Nucleus accumbens (tissue), 56 donors: ENCODE data around the gene PSMA2.
A peak's percentile ranks its signal among the peaks of the same experiment; 100 is the strongest.
"Not testable (repeated sequence)": the region's sequence is repeated elsewhere in the genome, so short reads cannot be mapped to it uniquely, and the experiment has no call there.

ENCODE experiments used
- DNase-seq, 56 donors: peaks; one replicate each; lab custom pipeline; 2025; lab: John Stamatoyannopoulos, UW

PSMA2 gene

GRCh38 chr7:42910306-42910705 is 21.7 kb downstream of the PSMA2 start:
- DNase-seq = peak in 39 of 56 donors; percentile 2 to 73 (median 22)

DNA sequence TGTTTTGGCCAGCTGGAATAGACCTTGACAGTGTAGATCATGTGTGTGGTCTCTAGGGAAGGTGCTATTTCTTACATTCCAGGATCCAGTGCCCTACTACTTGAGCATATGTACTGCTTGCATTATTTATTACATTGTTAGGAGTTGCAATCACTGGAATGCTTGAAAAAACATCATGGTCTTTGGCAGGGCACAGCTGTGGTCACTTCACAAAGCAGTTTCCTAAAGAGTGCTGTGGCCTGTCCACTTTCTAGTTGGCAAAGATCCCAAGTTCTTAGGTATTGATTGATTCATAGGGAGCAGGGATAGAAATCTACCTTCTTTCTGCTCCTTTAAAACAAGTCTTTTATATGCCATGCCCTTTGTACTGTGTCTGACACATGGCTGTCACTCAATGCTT is 24.7 kb downstream of the PSMA2 start:
- DNase-seq = no peak

- DNase-seq = no peak
Observed at GRCh38 chr7:42906181-42906580, 25.8 kb downstream of the PSMA2 start.

DNA sequence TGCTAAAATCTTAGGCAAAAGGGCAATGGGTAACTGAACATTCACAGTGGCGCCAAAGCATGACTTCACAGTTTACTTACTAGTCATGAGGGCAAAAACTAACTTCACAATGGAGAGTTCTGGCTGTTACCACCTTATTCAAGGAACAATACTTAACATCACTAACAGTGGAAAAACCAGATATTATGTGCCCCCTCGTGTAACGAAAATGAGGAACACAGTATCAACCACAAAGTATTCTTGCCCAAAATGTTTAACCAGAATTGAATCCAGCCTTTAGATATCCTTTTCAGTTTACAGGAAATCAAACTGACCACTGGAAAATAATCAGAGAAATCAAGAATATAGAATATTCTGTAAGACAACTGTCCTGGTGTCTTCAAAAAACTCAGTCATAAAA is 29.6 kb downstream of the PSMA2 start:
- DNase-seq = no peak

DNA sequence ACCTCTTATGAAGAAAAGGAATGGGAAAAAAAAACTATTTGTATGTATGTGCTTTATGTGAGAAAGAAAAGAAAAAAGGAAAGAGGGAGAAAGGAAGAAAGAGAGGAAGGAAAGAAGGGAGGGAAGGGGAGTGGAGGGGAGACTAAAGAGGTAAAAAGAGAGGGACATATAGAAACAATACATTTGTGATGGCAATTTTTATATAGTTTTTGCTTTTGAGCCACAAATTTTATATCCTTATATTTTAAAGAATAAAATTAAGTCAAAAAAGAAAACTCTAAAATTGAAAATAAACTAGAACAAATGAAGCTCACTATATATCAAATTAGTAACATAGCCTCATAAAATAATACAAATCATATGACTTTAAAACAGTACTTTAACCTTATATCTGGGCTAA is 31.1 kb downstream of the PSMA2 start:
- no peak for DNase-seq

- no peak for DNase-seq
Observed at GRCh38 chr7:42893346-42894240, 38.4 kb downstream of the PSMA2 start.

- DNase-seq = no peak
Observed at GRCh38 chr7:42886893-42887505, 45.0 kb downstream of the PSMA2 start.

DNA sequence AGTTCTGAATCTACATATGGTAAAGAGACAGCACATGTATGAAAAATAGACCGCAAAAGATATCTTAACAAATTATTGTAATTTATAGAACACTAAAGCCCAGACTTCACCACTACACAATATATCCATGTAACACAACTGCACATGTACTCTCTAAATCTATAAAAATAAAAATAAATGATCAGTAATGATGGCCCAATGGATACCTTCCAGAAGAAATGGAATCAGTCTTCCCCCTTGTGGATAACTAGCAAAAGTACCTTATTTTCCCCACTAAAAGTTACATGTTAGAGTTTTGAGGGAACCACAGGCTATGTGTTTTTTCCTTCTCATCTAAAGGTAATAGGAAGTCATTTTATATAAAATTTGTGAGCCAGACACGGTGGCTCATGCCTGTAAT is 45.8 kb downstream of the PSMA2 start:
- DNase-seq = no peak

- DNase-seq = not testable (repeated sequence)
Observed at GRCh38 chr7:42885183-42885582, 46.8 kb downstream of the PSMA2 start.

DNA sequence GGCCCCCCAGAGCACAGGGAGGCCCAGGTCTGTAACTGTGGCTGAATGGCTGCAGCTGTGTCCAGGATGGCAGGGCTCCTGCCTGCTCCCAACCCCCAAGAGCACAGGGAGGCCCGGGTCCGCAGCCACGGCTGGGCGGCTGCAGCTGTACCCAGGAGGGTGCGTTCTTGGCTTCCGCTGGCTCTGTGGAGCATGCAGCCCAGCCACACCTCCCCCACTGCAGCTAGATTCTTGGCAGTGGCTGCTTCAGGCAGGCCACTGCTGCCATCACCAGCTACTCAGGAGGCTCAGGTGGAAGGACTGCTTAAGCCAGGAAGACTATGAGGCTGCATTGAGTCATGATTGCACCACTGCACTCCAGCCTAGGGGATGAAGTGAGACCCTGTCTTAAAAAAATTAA is 48.0 kb downstream of the PSMA2 start:
- peak in 7 of 56 donors; percentile 5 to 20 (median 9) for DNase-seq

DNA sequence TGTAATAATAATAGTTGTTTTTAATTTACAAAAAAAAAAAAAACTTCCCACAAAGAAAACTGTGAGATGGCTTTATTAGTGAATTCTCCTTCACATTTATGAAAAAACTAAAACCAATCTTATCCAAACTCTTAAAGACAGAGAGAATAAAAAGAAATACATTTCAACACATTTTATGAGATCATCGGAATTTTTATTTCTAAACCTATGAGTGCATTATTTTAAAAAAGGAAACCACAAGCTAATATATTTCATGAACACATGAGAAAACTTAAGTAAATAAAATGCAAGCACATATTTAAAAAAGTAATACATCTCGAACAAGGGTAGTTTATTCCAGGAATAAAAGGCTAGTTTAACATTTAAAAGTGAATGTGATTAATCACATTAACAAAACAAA is 51.6 kb downstream of the PSMA2 start:
- no peak for DNase-seq

DNA sequence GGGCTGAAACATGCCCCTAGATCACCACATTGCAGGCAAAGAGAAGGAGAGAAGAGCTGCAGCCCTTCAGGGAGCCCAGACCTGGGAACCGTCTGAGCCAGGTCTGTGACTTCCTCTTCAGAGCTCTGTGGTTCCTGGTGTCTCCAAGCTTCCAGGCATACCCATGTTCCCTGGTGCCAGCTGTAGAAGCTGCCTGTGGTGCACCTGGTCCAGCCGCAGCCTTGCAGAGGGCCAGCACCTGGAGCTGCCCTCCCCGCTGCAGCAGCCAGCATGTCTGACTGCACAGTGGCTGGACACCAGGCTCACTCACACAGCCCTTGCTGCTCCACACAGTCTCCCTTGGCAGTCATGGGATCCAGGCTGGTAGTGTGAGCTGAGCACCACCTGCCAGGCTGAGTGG is 53.7 kb downstream of the PSMA2 start:
- no peak for DNase-seq

GRCh38 chr7:42877862-42878261 is 54.1 kb downstream of the PSMA2 start:
- DNase-seq = no peak

DNA sequence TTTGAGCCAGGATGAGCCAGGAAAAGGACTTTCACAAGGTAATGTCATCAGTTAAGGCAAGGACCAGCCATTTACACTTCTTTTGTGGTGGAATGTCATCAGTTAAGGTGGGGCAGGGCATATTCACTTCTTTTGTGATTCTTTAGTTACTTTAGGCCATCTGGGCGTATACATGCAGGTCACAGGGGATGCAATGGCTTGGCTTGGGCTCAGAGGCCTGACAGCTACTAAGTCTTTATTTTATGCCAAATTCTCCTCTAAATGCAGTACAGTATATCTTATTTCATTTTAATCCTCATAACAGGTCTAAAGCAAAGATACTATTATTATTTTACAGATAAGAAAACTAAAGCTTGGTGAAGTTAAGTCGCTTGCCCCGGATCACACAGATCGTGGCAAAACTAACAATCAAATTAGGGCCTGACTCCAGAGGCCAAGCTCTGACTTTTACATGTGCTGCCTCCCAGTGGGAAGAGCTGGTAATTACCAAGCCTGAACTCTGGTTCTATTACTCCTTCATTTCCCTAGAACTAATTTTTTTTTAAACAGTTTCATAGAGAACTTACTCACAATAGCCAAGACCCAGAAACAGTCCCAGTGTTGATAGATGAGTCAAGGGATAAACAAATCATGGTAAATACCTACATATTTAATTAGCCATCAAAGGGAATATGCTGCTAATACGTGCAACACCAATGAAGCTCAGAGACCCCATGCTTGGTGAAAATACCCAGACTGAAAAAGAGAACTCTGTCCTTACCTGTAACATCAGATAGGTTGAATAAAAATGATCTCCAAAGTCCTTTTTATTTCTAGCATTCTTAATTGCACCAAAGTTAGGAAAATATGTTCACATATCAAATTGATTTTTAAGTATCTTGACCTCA is 55.5 kb downstream of the PSMA2 start:
- DNase-seq = peak in 20 of 56 donors; percentile 4 to 72 (median 25)

GRCh38 chr7:42869131-42870020 is 62.6 kb downstream of the PSMA2 start:
- no peak for DNase-seq

- no peak for DNase-seq
Observed at GRCh38 chr7:42868480-42868879, 63.5 kb downstream of the PSMA2 start.
